Keratinocyte (primary cell): Measurements from ENCODE around the gene LRRC15. TPM values are rescaled to one million over a fixed set of nuclear protein-coding genes. Genes with fewer than 3 reads are reported as not detected.

ENCODE experiments used
- DNase-seq: peaks from one replicate; pipeline ENCODE4 v3.0.0-alpha.2; 2011; ENCODE audit warnings: low read depth, missing footprints, low spot score
- FAIRE-seq: peaks from 2 replicates; lab custom pipeline; 2011; peaks lifted over from hg19 to GRCh38; lab: Jason Lieb, UNC
- H2AFZ ChIP-seq: 2 replicates; pipeline ENCODE4 v1.6.0; 2012; ENCODE audit warnings: low read length, control low read depth, inconsistent platforms; ENCODE audit not compliant: control insufficient read depth
- H3K27ac ChIP-seq: 2 replicates; pipeline ENCODE4 v1.5.1; 2011; ENCODE audit warnings: low read length; ENCODE audit not compliant: control insufficient read depth, insufficient read depth
- H3K27me3 ChIP-seq: 3 replicates; pipeline ENCODE4 v1.6.0; 2011; ENCODE audit warnings: low read length; ENCODE audit not compliant: control insufficient read depth, insufficient read depth; ENCODE audit errors: extremely low read depth
- H3K36me3 ChIP-seq, 2 experiments: 2 replicates in 1 of 2; 3 replicates in 1 of 2; pipeline ENCODE4 v1.5.1; 2011; ENCODE audit warnings: low read length in 2 of 2, mild to moderate bottlenecking in 1 of 2; ENCODE audit not compliant: control insufficient read depth in 2 of 2, insufficient read depth in 2 of 2; ENCODE audit errors: extremely low read depth in 1 of 2
- H3K4me1 ChIP-seq: 3 replicates; pipeline ENCODE4 v1.5.1; 2011; ENCODE audit warnings: low read length; ENCODE audit not compliant: control insufficient read depth, insufficient read depth; ENCODE audit errors: extremely low read depth
- H3K4me2 ChIP-seq: 3 replicates; pipeline ENCODE4 v1.6.0; 2011; ENCODE audit warnings: low read depth, low read length; ENCODE audit not compliant: control insufficient read depth, insufficient read depth; ENCODE audit errors: extremely low read depth
- H3K4me3 ChIP-seq, 3 experiments: fragments of 200-600 bp in 1 of 3; sonication (generic) in 1 of 3; 2 replicates in 2 of 3; 3 replicates in 1 of 3; pipeline ENCODE4 v1.5.1; 2011 to 2016; ENCODE audit warnings: low read length in 3 of 3, mild to moderate bottlenecking in 3 of 3, control low read depth in 2 of 3, inconsistent platforms in 1 of 3, low read depth in 1 of 3, mixed read lengths in 1 of 3, mixed run types in 1 of 3, moderate library complexity in 1 of 3; ENCODE audit not compliant: control insufficient read depth in 2 of 3, insufficient read depth in 2 of 3; ENCODE audit errors: extremely low read depth in 1 of 3
- H3K79me2 ChIP-seq: 2 replicates; pipeline ENCODE4 v1.6.0; 2012; ENCODE audit warnings: low read length; ENCODE audit not compliant: control insufficient read depth, insufficient read depth
- H3K9ac ChIP-seq: 3 replicates; pipeline ENCODE4 v1.6.0; 2011; ENCODE audit warnings: low read length; ENCODE audit not compliant: control insufficient read depth, insufficient read depth; ENCODE audit errors: extremely low read depth
- H3K9me1 ChIP-seq: 3 replicates; pipeline ENCODE4 v1.6.0; 2011; ENCODE audit warnings: low read length; ENCODE audit not compliant: control insufficient read depth, insufficient read depth; ENCODE audit errors: extremely low read depth
- H3K9me3 ChIP-seq: 2 replicates; pipeline ENCODE4 v1.5.1; 2012; ENCODE audit warnings: low read depth, low read length; ENCODE audit not compliant: control insufficient read depth
- H4K20me1 ChIP-seq: 3 replicates; pipeline ENCODE4 v1.6.0; 2011; ENCODE audit warnings: low read length; ENCODE audit not compliant: control insufficient read depth, insufficient read depth; ENCODE audit errors: extremely low read depth
- CTCF ChIP-seq, 3 experiments: IDR thresholded peaks in 1 of 3; conservative IDR thresholded peaks in 1 of 3; optimal IDR thresholded peaks in 1 of 3; 2 replicates in 2 of 3; 3 replicates in 1 of 3; pipeline versions ENCODE3 to v1.5.1; 2011; ENCODE audit warnings: low read length in 3 of 3, mild to moderate bottlenecking in 3 of 3, moderate library complexity in 2 of 3, control low read depth in 1 of 3, inconsistent platforms in 1 of 3; ENCODE audit not compliant: insufficient read depth in 2 of 3; ENCODE audit errors: extremely low read depth in 1 of 3
- EZH2 ChIP-seq: IDR thresholded peaks from one replicate; pipeline ENCODE4 v1.6.1; 2012; ENCODE audit warnings: inconsistent platforms, mild to moderate bottlenecking, low read length, moderate library complexity
- dilution Hi-C: fragments of 300-500 bp; cut with MboI; formaldehyde crosslinking; loops from one replicate; pipeline ENCODE4 v1.7.0; 2020; ENCODE audit warnings: low sequenced_read_pairs; ENCODE audit not compliant: extremely low pct_ligation_motif_present
- polyA plus RNA-seq, 5 experiments: library from polyadenylated mRNA; depleted of rRNA in 3 of 5; stranded (reverse) in 3 of 5; stranded (forward) in 1 of 5; unstranded in 1 of 5; fragments of >200 nt; gene quantifications; 1 replicate in 1 of 5; 2 replicates in 3 of 5; 3 replicates in 1 of 5; pipeline versions ENCODE4 v1.2.1 to v1.2.3, GENCODE V29; 2011 to 2012; ENCODE audit warnings: missing spikeins in 2 of 5, low read depth in 1 of 5, low replicate concordance in 1 of 5

Gene LRRC15
- polyA plus RNA-seq, 1 donor (not counting 4 experiments of a cell fraction or from before 2014, with no cell fraction given): not detected

- Histone ChIP-seq H2AFZ (no peak overlapping the region), H3K27me3 (peaks cover 14% of the 10 kb centered on the region), H3K36me3 (no peaks in the 10 kb centered on the region), H3K9me3 (no peaks in the 10 kb centered on the region), H3K27ac (no peak overlapping the region), H3K9me1 (no peaks in the 10 kb centered on the region), H3K79me2 (no peaks in the 10 kb centered on the region), H4K20me1 (no peaks in the 10 kb centered on the region), H3K4me2 (no peak overlapping the region), H3K9ac (no peak overlapping the region), H3K4me1 (no peaks in the 10 kb centered on the region), H3K4me3 (no peak overlapping the region)
- no peak for DNase-seq
- FAIRE-seq: no peak
- dilution Hi-C loops: no loop called here
- no peak for TF ChIP-seq EZH2
- no peak for TF ChIP-seq CTCF (optimal IDR thresholded peaks at IDR 0.05 in 1 of 3, IDR thresholded peaks at IDR 0.05 in 1 of 3, conservative IDR thresholded peaks at IDR 0.05 in 1 of 3; ENCODE audit: extremely low read depth in 1 of 3, insufficient read depth in 2 of 3, low read length in 3 of 3)
Observed at GRCh38 chr3:194380326-194380725, 10.8 kb upstream of the LRRC15 start.

DNA sequence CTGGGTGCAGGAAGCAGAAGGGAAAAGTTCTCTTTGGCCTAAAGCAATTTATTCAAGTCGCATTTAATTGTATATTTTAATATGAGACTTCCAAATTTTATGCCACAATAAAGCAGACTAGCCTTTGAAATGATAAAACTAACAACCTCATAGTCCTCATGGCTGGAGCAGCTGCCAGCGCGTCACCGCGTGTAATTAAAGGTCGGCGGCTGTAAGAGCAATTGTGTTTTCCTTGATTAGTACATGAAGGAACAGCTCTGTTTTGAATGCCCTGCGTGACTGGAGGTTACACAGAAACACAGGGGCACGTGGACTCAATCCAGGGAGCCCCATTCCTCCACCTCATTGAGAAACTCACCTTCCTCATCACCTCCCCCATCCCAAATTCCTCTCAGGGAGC, 10.1 kb upstream of the LRRC15 start:
- H3K4me1 ChIP-seq: no peaks in the 10 kb centered on the region
- FAIRE-seq (no peak), DNase-seq (no peak)
- H3K27me3 ChIP-seq: peaks cover 14% of the 10 kb centered on the region
- H3K79me2 ChIP-seq: no peaks in the 10 kb centered on the region
- H3K9me3 ChIP-seq: no peaks in the 10 kb centered on the region
- dilution Hi-C loops: no loop called here
- H4K20me1 ChIP-seq: no peaks in the 10 kb centered on the region
- no peak overlapping the region for H2AFZ ChIP-seq
- no peak overlapping the region for H3K27ac ChIP-seq
- H3K9me1 ChIP-seq: no peaks in the 10 kb centered on the region
- no peak overlapping the region for H3K9ac ChIP-seq
- no peak overlapping the region for H3K4me3 ChIP-seq
- H3K4me2 ChIP-seq: no peak overlapping the region
- TF ChIP-seq EZH2 (no peak), CTCF (optimal IDR thresholded peaks at IDR 0.05 in 1 of 3, IDR thresholded peaks at IDR 0.05 in 1 of 3, conservative IDR thresholded peaks at IDR 0.05 in 1 of 3; ENCODE audit: extremely low read depth in 1 of 3, insufficient read depth in 2 of 3, low read length in 3 of 3) (no peak)
- H3K36me3 ChIP-seq: no peaks in the 10 kb centered on the region
